DND-41 (cell line): ENCODE data around the gene RNASEH2C.

Experiments
- CTCF ChIP-seq: IDR thresholded peaks from 2 replicates; pipeline ENCODE4 v1.5.1; 2012; ENCODE audit warnings: borderline replicate concordance, low read length, moderate library complexity, mild to moderate bottlenecking; ENCODE audit not compliant: poor library complexity, severe bottlenecking; ENCODE audit errors: extremely low read depth
- EZH2 ChIP-seq: IDR thresholded peaks from 3 replicates; pipeline ENCODE4 v1.6.1; 2012; ENCODE audit warnings: borderline replicate concordance, low read depth, mild to moderate bottlenecking, moderate library complexity, low read length, inconsistent platforms; ENCODE audit not compliant: severe bottlenecking

GRCh38 chr11:65714433-65714832 lies 6.2 kb downstream of the RNASEH2C start:
- TF ChIP-seq EZH2: no peak
- no peak for TF ChIP-seq CTCF
